GM12891 (cell line): ENCODE data around the gene PTGFRN.

Experiments used
- DNase-seq: peaks from one replicate; pipeline ENCODE4 v3.0.0; 2011; ENCODE audit warnings: low spot score; ENCODE audit not compliant: insufficient read length
- FAIRE-seq: peaks from 2 replicates; lab custom pipeline; 2011; peaks lifted over from hg19 to GRCh38; lab: Jason Lieb, UNC
- PAX5 ChIP-seq: IDR thresholded peaks from 2 replicates; pipeline ENCODE4 v1.6.1; 2011; ENCODE audit warnings: low read length, moderate library complexity, mild to moderate bottlenecking; ENCODE audit not compliant: insufficient read depth, severe bottlenecking
- POLR2A ChIP-seq: IDR thresholded peaks from 2 replicates; pipeline ENCODE4 v1.6.1; 2011; ENCODE audit warnings: low read depth, low read length, control low read depth
- POLR2AphosphoS5 ChIP-seq: IDR thresholded peaks from 2 replicates; pipeline ENCODE4 v1.6.1; 2011; ENCODE audit warnings: low read depth, low read length, control low read depth
- POU2F2 ChIP-seq: IDR thresholded peaks from 2 replicates; pipeline ENCODE4 v1.6.1; 2011; ENCODE audit warnings: low read depth, mild to moderate bottlenecking, control low read depth, low read length, moderate library complexity
- SPI1 ChIP-seq: IDR thresholded peaks from 2 replicates; pipeline ENCODE4 v1.6.1; 2011; ENCODE audit warnings: low read depth, low read length, control low read depth
- TAF1 ChIP-seq: IDR thresholded peaks from 2 replicates; pipeline ENCODE4 v1.6.1; 2011; ENCODE audit warnings: low read depth, low read length, control low read depth

PTGFRN gene

GRCh38 chr1:116941670-116942069 is 32.0 kb downstream of the PTGFRN start:
- FAIRE-seq (no peak), DNase-seq (no peak)
- no peak for TF ChIP-seq POLR2AphosphoS5
- TF ChIP-seq PAX5, result no peak
- TF ChIP-seq TAF1, result no peak
- TF ChIP-seq SPI1, result no peak
- TF ChIP-seq POU2F2, result no peak
- TF ChIP-seq POLR2A, result no peak

GRCh38 chr1:116942344-116942743 is 32.6 kb downstream of the PTGFRN start:
- DNase-seq (no peak), FAIRE-seq (no peak)
- TF ChIP-seq POU2F2, result no peak
- no peak for TF ChIP-seq POLR2AphosphoS5
- no peak for TF ChIP-seq PAX5
- TF ChIP-seq SPI1, result no peak
- TF ChIP-seq TAF1, result no peak
- no peak for TF ChIP-seq POLR2A

- TF ChIP-seq PAX5, result no peak
- TF ChIP-seq SPI1, result no peak
- no peak for TF ChIP-seq POU2F2
- no peak for TF ChIP-seq POLR2AphosphoS5
- TF ChIP-seq POLR2A, result no peak
- no peak for TF ChIP-seq TAF1
- no peak for DNase-seq
- FAIRE-seq, result no peak
These were observed 33.7 kb downstream of the PTGFRN start for GRCh38 chr1:116943438-116943837.

GRCh38 chr1:116944613-116945012 is 34.9 kb downstream of the PTGFRN start:
- no peak for TF ChIP-seq POLR2A
- TF ChIP-seq TAF1, result no peak
- TF ChIP-seq POLR2AphosphoS5, result no peak
- no peak for TF ChIP-seq SPI1
- no peak for TF ChIP-seq PAX5
- TF ChIP-seq POU2F2, result no peak
- no peak for DNase-seq
- FAIRE-seq, result no peak

- FAIRE-seq, result no peak
These were observed 35.7 kb downstream of the PTGFRN start for GRCh38 chr1:116945421-116945820.

GRCh38 chr1:116945996-116946395 is 36.3 kb downstream of the PTGFRN start:
- FAIRE-seq (no peak), DNase-seq (no peak)
- TF ChIP-seq POLR2AphosphoS5 (no peak), POU2F2 (no peak), TAF1 (no peak), PAX5 (no peak), SPI1 (no peak), POLR2A (no peak)

More at GRCh38 chr1:116945421-116945820, 35.7 kb downstream of the PTGFRN start:
- TF ChIP-seq POU2F2 (no peak), TAF1 (no peak), POLR2AphosphoS5 (no peak), PAX5 (no peak), POLR2A (no peak), SPI1 (no peak)
- DNase-seq, result no peak

GRCh38 chr1:116947092-116947860 is 37.6 kb downstream of the PTGFRN start:
- FAIRE-seq, result no peak
- DNase-seq, result no peak
- no peak for TF ChIP-seq SPI1
- no peak for TF ChIP-seq POLR2A
- TF ChIP-seq TAF1, result no peak
- TF ChIP-seq POLR2AphosphoS5, result no peak
- no peak for TF ChIP-seq PAX5
- TF ChIP-seq POU2F2, result no peak

GRCh38 chr1:116948046-116948445 is 38.3 kb downstream of the PTGFRN start:
- no peak for TF ChIP-seq PAX5
- DNase-seq (no peak), FAIRE-seq (no peak)

- no peak for FAIRE-seq
- DNase-seq, result no peak
- no peak for TF ChIP-seq PAX5
- no peak for TF ChIP-seq POU2F2
- TF ChIP-seq TAF1, result no peak
- TF ChIP-seq SPI1, result no peak
- no peak for TF ChIP-seq POLR2AphosphoS5
- TF ChIP-seq POLR2A, result no peak
These were observed 38.9 kb downstream of the PTGFRN start for GRCh38 chr1:116948642-116949041.
